Urinary bladder (tissue), 4 donors: ENCODE data around the gene SAFB2. TPM values are rescaled to one million over a fixed set of nuclear protein-coding genes. Genes with fewer than 3 reads are reported as not detected.

Experiments
- DNase-seq: peaks from one replicate; pipeline ENCODE4 v3.0.0-alpha.2; 2015; ENCODE audit errors: extremely low spot score
- H3K27ac ChIP-seq: one replicate; pipeline ENCODE4 v1.5.1; 2013; ENCODE audit warnings: low read depth, mild to moderate bottlenecking, moderate library complexity
- H3K36me3 ChIP-seq: one replicate; pipeline ENCODE4 v1.6.1; 2013; ENCODE audit warnings: mild to moderate bottlenecking, moderate library complexity; ENCODE audit not compliant: insufficient read depth
- H3K4me1 ChIP-seq: one replicate; pipeline ENCODE4 v1.6.1; 2013; ENCODE audit warnings: mild to moderate bottlenecking, moderate library complexity; ENCODE audit not compliant: insufficient read depth
- H3K4me3 ChIP-seq: one replicate; pipeline ENCODE4 v1.5.1; 2013; ENCODE audit warnings: low read depth, low read length
- WGBS: extraction: QIAGEN DNeasy Blood & Tissue Kit; methylation state at CpG from one replicate; pipeline ENCODE4 v1.1.7; 2013; 5-methylcytosine and 5-hydroxymethylcytosine counted together
- polyA plus RNA-seq: library from polyadenylated mRNA; stranded (reverse); fragments of 200-250 nt; gene quantifications from one replicate; pipeline ENCODE4 v1.2.3, GENCODE V29; 2013
- total RNA-seq: library from RNA; depleted of rRNA; stranded (reverse); fragments of >200 nt; gene quantifications from one replicate; pipeline ENCODE4 v1.2.3, GENCODE V29; 2014
- donor health status: healthy with polysubstance abuse.
- donor health status: healthy.

The SAFB2 gene
- total and polyA plus RNA-seq, 2 donors, result 47.9 to 53.5 TPM

- WGBS, result 96% methylated on average over 9 of the region's 11 CpGs
- H3K27ac ChIP-seq, result no peak overlapping the region
- H3K4me1 ChIP-seq, result no peaks in the 10 kb centered on the region
- H3K4me3 ChIP-seq, result no peak overlapping the region
- no peak for DNase-seq
- peaks cover 7% of the 10 kb centered on the region for H3K36me3 ChIP-seq
Observed at GRCh38 chr19:5648464-5648863, 25.9 kb upstream of the SAFB2 start.

- Histone ChIP-seq H3K27ac (no peak overlapping the region), H3K36me3 (peaks cover 7% of the 10 kb centered on the region), H3K4me1 (no peaks in the 10 kb centered on the region), H3K4me3 (no peak overlapping the region)
- no peak for DNase-seq
- 91% methylated on average over 4 of the region's 4 CpGs for WGBS
Observed at GRCh38 chr19:5646703-5647102, 24.1 kb upstream of the SAFB2 start.

- WGBS, result 89% methylated on average over 5 of the region's 5 CpGs
- no peaks in the 10 kb centered on the region for H3K4me1 ChIP-seq
- DNase-seq, result no peak
- no peak overlapping the region for H3K4me3 ChIP-seq
- no peak overlapping the region for H3K27ac ChIP-seq
- peaks cover 4% of the 10 kb centered on the region for H3K36me3 ChIP-seq
Observed at GRCh38 chr19:5645409-5645808, 22.8 kb upstream of the SAFB2 start.

- Histone ChIP-seq H3K36me3 (no peaks in the 10 kb centered on the region), H3K4me1 (no peaks in the 10 kb centered on the region), H3K27ac (no peak overlapping the region), H3K4me3 (no peak overlapping the region)
- no peak for DNase-seq
- WGBS, result 91% methylated on average over 2 of the region's 2 CpGs
Observed at GRCh38 chr19:5644037-5644436, 21.5 kb upstream of the SAFB2 start.

GRCh38 chr19:5643060-5643459 lies 20.5 kb upstream of the SAFB2 start:
- H3K36me3 ChIP-seq, result no peaks in the 10 kb centered on the region
- no peak for DNase-seq
- 88% methylated on average over 4 of the region's 4 CpGs for WGBS

GRCh38 chr19:5642204-5642603 lies 19.6 kb upstream of the SAFB2 start:
- Histone ChIP-seq H3K4me3 (no peak overlapping the region), H3K27ac (no peak overlapping the region), H3K4me1 (no peaks in the 10 kb centered on the region), H3K36me3 (no peaks in the 10 kb centered on the region)
- no peak for DNase-seq
- 94% methylated on average over 2 of the region's 2 CpGs for WGBS

More at GRCh38 chr19:5643060-5643459, 20.5 kb upstream of the SAFB2 start:
- no peak overlapping the region for H3K4me3 ChIP-seq
- H3K27ac ChIP-seq, result no peak overlapping the region
- no peaks in the 10 kb centered on the region for H3K4me1 ChIP-seq

- Histone ChIP-seq H3K36me3 (no peaks in the 10 kb centered on the region), H3K4me1 (no peaks in the 10 kb centered on the region), H3K27ac (no peak overlapping the region), H3K4me3 (no peak overlapping the region)
- 85% methylated on average over 4 of the region's 4 CpGs for WGBS
- no peak for DNase-seq
Observed at GRCh38 chr19:5641171-5641570, 18.6 kb upstream of the SAFB2 start.

GRCh38 chr19:5637971-5638370 lies 15.4 kb upstream of the SAFB2 start:
- no peak overlapping the region for H3K4me3 ChIP-seq
- 50% methylated on average over 1 of the region's 1 CpG for WGBS
- H3K4me1 ChIP-seq, result peaks cover 2% of the 10 kb centered on the region
- DNase-seq, result no peak
- H3K36me3 ChIP-seq, result no peaks in the 10 kb centered on the region
- H3K27ac ChIP-seq, result no peak overlapping the region

GRCh38 chr19:5635427-5635826 lies 12.9 kb upstream of the SAFB2 start:
- 83% methylated on average over 6 of the region's 6 CpGs for WGBS
- Histone ChIP-seq H3K36me3 (no peaks in the 10 kb centered on the region), H3K27ac (peak overlapping the region; percentile 5), H3K4me3 (no peak overlapping the region), H3K4me1 (peaks cover 2% of the 10 kb centered on the region)
- DNase-seq, result no peak

- no peak overlapping the region for H3K4me3 ChIP-seq
- no peak overlapping the region for H3K27ac ChIP-seq
- no peaks in the 10 kb centered on the region for H3K36me3 ChIP-seq
- no peak for DNase-seq
- peaks cover 2% of the 10 kb centered on the region for H3K4me1 ChIP-seq
- 82% methylated on average over 5 of the region's 5 CpGs for WGBS
Observed at GRCh38 chr19:5632657-5633056, 10.1 kb upstream of the SAFB2 start.

- Histone ChIP-seq H3K27ac (peak overlapping the region; percentile 69), H3K36me3 (no peaks in the 10 kb centered on the region), H3K4me3 (no peak overlapping the region), H3K4me1 (peaks cover 2% of the 10 kb centered on the region)
- DNase-seq, result no peak
- 74% methylated on average over 4 of the region's 4 CpGs for WGBS
Observed at GRCh38 chr19:5632241-5632612, 9.7 kb upstream of the SAFB2 start.

- H3K36me3 ChIP-seq, result no peaks in the 10 kb centered on the region
- H3K4me3 ChIP-seq, result no peak overlapping the region
- H3K4me1 ChIP-seq, result peaks cover 2% of the 10 kb centered on the region
- H3K27ac ChIP-seq, result peak overlapping the region; percentile 69
- no peak for DNase-seq
- 66% methylated on average over 9 of the region's 9 CpGs for WGBS
Observed at GRCh38 chr19:5631567-5632240, 9.1 kb upstream of the SAFB2 start.

- no peak for DNase-seq
- no peak overlapping the region for H3K27ac ChIP-seq
- 85% methylated on average over 9 of the region's 9 CpGs for WGBS
- no peak overlapping the region for H3K4me3 ChIP-seq
- no peaks in the 10 kb centered on the region for H3K4me1 ChIP-seq
- H3K36me3 ChIP-seq, result no peaks in the 10 kb centered on the region
Observed at GRCh38 chr19:5628919-5629481, 6.4 kb upstream of the SAFB2 start.

- 82% methylated on average over 1 of the region's 1 CpG for WGBS
- Histone ChIP-seq H3K4me1 (no peaks in the 10 kb centered on the region), H3K36me3 (no peaks in the 10 kb centered on the region)
Observed at GRCh38 chr19:5628461-5628860, 5.9 kb upstream of the SAFB2 start.

More at GRCh38 chr19:5628461-5628860, 5.9 kb upstream of the SAFB2 start:
- H3K27ac ChIP-seq, result no peak overlapping the region
- DNase-seq, result no peak
- no peak overlapping the region for H3K4me3 ChIP-seq
